Measurements from ENCODE around the gene ATP6V1F.

Gene ATP6V1F

GRCh38 chr7:128852537-128853254, 10.0 kb upstream of the ATP6V1F start:
- Histone ChIP-seq H3K4me3 (ENCODE audit: low read length, poor library complexity, severe bottlenecking) (no peak overlapping the region), H3F3A (ENCODE audit: low read depth) (no peaks in the 10 kb centered on the region), H4K20me1 (ENCODE audit: insufficient read depth, low read length, poor library complexity, severe bottlenecking) (no peaks in the 10 kb centered on the region), H3K9me2 (replicated peaks; ENCODE audit: low read depth, low read length) (no peaks in the 10 kb centered on the region), H3K36me3 (ENCODE audit: insufficient read depth, low read length) (no peaks in the 10 kb centered on the region), H3K4me2 (ENCODE audit: low read depth, low read length, poor library complexity, severe bottlenecking) (no peak overlapping the region), H3K79me2 (ENCODE audit: insufficient read depth, low read length) (no peaks in the 10 kb centered on the region), H3K4me1 (ENCODE audit: insufficient read depth, low read length, poor library complexity, severe bottlenecking) (no peaks in the 10 kb centered on the region), H3K27me3 (ENCODE audit: insufficient read depth, low read length, poor library complexity, severe bottlenecking) (no peaks in the 10 kb centered on the region), H3K9me3 (ENCODE audit: insufficient read depth, low read depth, low read length) (no peaks in the 10 kb centered on the region), H3K9ac (ENCODE audit: low read depth, low read length, poor library complexity, severe bottlenecking) (no peak overlapping the region), H2AFZ (ENCODE audit: low read length) (no peak overlapping the region)
- TF ChIP-seq EZH2phosphoT487 (IDR thresholded peaks at IDR 0.05; ENCODE audit: borderline replicate concordance) (no peak), CTCF (conservative IDR thresholded peaks at IDR 0.05; ENCODE audit: low read length) (no peak)

- H3K36me3 ChIP-seq (ENCODE audit: insufficient read depth, low read length) = no peaks in the 10 kb centered on the region
- no peak overlapping the region for H3K4me2 ChIP-seq (ENCODE audit: low read depth, low read length, poor library complexity, severe bottlenecking)
- no peaks in the 10 kb centered on the region for H3K79me2 ChIP-seq (ENCODE audit: insufficient read depth, low read length)
- no peak overlapping the region for H3K9ac ChIP-seq (ENCODE audit: low read depth, low read length, poor library complexity, severe bottlenecking)
- no peaks in the 10 kb centered on the region for H4K20me1 ChIP-seq (ENCODE audit: insufficient read depth, low read length, poor library complexity, severe bottlenecking)
- H3K9me3 ChIP-seq (ENCODE audit: insufficient read depth, low read depth, low read length) = no peaks in the 10 kb centered on the region
- H2AFZ ChIP-seq (ENCODE audit: low read length) = no peak overlapping the region
- H3K4me3 ChIP-seq (ENCODE audit: low read length, poor library complexity, severe bottlenecking) = no peak overlapping the region
- H3K27me3 ChIP-seq (ENCODE audit: insufficient read depth, low read length, poor library complexity, severe bottlenecking) = no peaks in the 10 kb centered on the region
- no peaks in the 10 kb centered on the region for H3K9me2 ChIP-seq (replicated peaks; ENCODE audit: low read depth, low read length)
- TF ChIP-seq EZH2phosphoT487 (IDR thresholded peaks at IDR 0.05; ENCODE audit: borderline replicate concordance) = no peak
- no peak for TF ChIP-seq CTCF (conservative IDR thresholded peaks at IDR 0.05; ENCODE audit: low read length)
- no peaks in the 10 kb centered on the region for H3K4me1 ChIP-seq (ENCODE audit: insufficient read depth, low read length, poor library complexity, severe bottlenecking)
- no peaks in the 10 kb centered on the region for H3F3A ChIP-seq (ENCODE audit: low read depth)
These were observed 8.9 kb upstream of the ATP6V1F start for GRCh38 chr7:128853799-128854198.

DNA sequence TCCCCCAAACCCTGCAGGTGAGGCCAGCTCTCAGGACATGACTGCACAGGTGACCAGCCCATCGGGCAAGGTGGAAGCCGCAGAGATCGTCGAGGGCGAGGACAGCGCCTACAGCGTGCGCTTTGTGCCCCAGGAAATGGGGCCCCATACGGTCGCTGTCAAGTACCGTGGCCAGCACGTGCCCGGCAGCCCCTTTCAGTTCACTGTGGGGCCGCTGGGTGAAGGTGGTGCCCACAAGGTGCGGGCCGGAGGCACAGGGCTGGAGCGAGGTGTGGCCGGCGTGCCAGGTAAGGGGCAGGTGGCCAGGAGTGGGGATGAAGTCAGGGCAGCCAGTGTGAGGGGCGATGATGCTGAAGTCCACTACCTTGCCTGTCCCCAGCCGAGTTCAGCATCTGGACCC, 8.3 kb upstream of the ATP6V1F start:
- no peak overlapping the region for H3K4me2 ChIP-seq (ENCODE audit: low read depth, low read length, poor library complexity, severe bottlenecking)
- no peaks in the 10 kb centered on the region for H3F3A ChIP-seq (ENCODE audit: low read depth)
- no peak for TF ChIP-seq CTCF (conservative IDR thresholded peaks at IDR 0.05; ENCODE audit: low read length)
- TF ChIP-seq EZH2phosphoT487 (IDR thresholded peaks at IDR 0.05; ENCODE audit: borderline replicate concordance) = no peak
- no peaks in the 10 kb centered on the region for H3K36me3 ChIP-seq (ENCODE audit: insufficient read depth, low read length)
- H3K79me2 ChIP-seq (ENCODE audit: insufficient read depth, low read length) = no peaks in the 10 kb centered on the region
- H2AFZ ChIP-seq (ENCODE audit: low read length) = no peak overlapping the region
- H3K9ac ChIP-seq (ENCODE audit: low read depth, low read length, poor library complexity, severe bottlenecking) = no peak overlapping the region
- H3K27me3 ChIP-seq (ENCODE audit: insufficient read depth, low read length, poor library complexity, severe bottlenecking) = no peaks in the 10 kb centered on the region
- no peaks in the 10 kb centered on the region for H3K9me3 ChIP-seq (ENCODE audit: insufficient read depth, low read depth, low read length)
- no peaks in the 10 kb centered on the region for H3K4me1 ChIP-seq (ENCODE audit: insufficient read depth, low read length, poor library complexity, severe bottlenecking)
- H4K20me1 ChIP-seq (ENCODE audit: insufficient read depth, low read length, poor library complexity, severe bottlenecking) = no peaks in the 10 kb centered on the region
- H3K4me3 ChIP-seq (ENCODE audit: low read length, poor library complexity, severe bottlenecking) = no peak overlapping the region
- no peaks in the 10 kb centered on the region for H3K9me2 ChIP-seq (replicated peaks; ENCODE audit: low read depth, low read length)

All from Loucy (cell line).